GM04504 (cell line): ENCODE data around the gene ITGA2.
"Not testable (repeated sequence)": the region's sequence is repeated elsewhere in the genome, so short reads cannot be mapped to it uniquely, and the experiment has no call there.

Source experiments
- DNase-seq: peaks from one replicate; pipeline ENCODE4 v3.0.0-alpha.2; 2012; ENCODE audit warnings: low read depth

Gene ITGA2

GRCh38 chr5:52989025-52989780 is at the start of gene ITGA2:
TSS of gene ITGA2 (plus strand) at chr5:52989352. CDS start at chr5:52989469, 117 bp downstream.
- DNase-seq = no peak

GRCh38 chr5:52943285-52943684 is 45.9 kb upstream of the ITGA2 start:
- DNase-seq = no peak

- DNase-seq = no peak
These were observed 45.3 kb upstream of the ITGA2 start for GRCh38 chr5:52943808-52944207.

- no peak for DNase-seq
These were observed 44.1 kb upstream of the ITGA2 start for GRCh38 chr5:52945040-52945439.

- no peak for DNase-seq
These were observed 41.9 kb upstream of the ITGA2 start for GRCh38 chr5:52947208-52947607.

GRCh38 chr5:52947851-52948250 is 41.3 kb upstream of the ITGA2 start:
- DNase-seq = no peak

- peak; percentile 59 for DNase-seq
These were observed 40.6 kb upstream of the ITGA2 start for GRCh38 chr5:52948418-52949076.

GRCh38 chr5:52950686-52951085 is 38.5 kb upstream of the ITGA2 start:
- no peak for DNase-seq

GRCh38 chr5:52952483-52952882 is 36.7 kb upstream of the ITGA2 start:
- no peak for DNase-seq

GRCh38 chr5:52956014-52956413 is 33.1 kb upstream of the ITGA2 start:
- no peak for DNase-seq

- no peak for DNase-seq
These were observed 32.0 kb upstream of the ITGA2 start for GRCh38 chr5:52956915-52957747.

- DNase-seq = peak; percentile 20
These were observed 27.9 kb upstream of the ITGA2 start for GRCh38 chr5:52961274-52961681.

- DNase-seq = no peak
These were observed 25.5 kb upstream of the ITGA2 start for GRCh38 chr5:52963636-52964035.

- DNase-seq = no peak
These were observed 25.0 kb upstream of the ITGA2 start for GRCh38 chr5:52964138-52964537.

GRCh38 chr5:52976157-52976556 is 13.0 kb upstream of the ITGA2 start:
- DNase-seq = not testable (repeated sequence)

GRCh38 chr5:52977264-52977897 is 11.8 kb upstream of the ITGA2 start:
- DNase-seq = no peak

- DNase-seq = no peak
These were observed 7.6 kb upstream of the ITGA2 start for GRCh38 chr5:52981507-52981906.

GRCh38 chr5:52983731-52984636 is 5.2 kb upstream of the ITGA2 start:
- DNase-seq = no peak

- no peak for DNase-seq
These were observed 3.8 kb upstream of the ITGA2 start for GRCh38 chr5:52985306-52985705.

- no peak for DNase-seq
These were observed 1.3 kb upstream of the ITGA2 start for GRCh38 chr5:52987711-52988331.
